GM18502 (cell line): ENCODE measurements around the gene ACY1.

Experiments used
- ATAC-seq: cut with Tn5 transposase; IDR thresholded peaks from one replicate; pipeline ENCODE4 v1.9.1; 2021; ENCODE audit warnings: mild to moderate bottlenecking; ENCODE audit not compliant: unreplicated experiment, poor library complexity

ACY1 gene

GRCh38 chr3:52002748-52003147 is 19.4 kb downstream of the ACY1 start:
- ATAC-seq = no peak

- no peak for ATAC-seq
Observed at GRCh38 chr3:52004163-52004787, 20.9 kb downstream of the ACY1 start.

- ATAC-seq = no peak
Observed at GRCh38 chr3:52004906-52005395, 21.6 kb downstream of the ACY1 start.

- no peak for ATAC-seq
Observed at GRCh38 chr3:52005571-52005986, 22.2 kb downstream of the ACY1 start.

GRCh38 chr3:52006017-52006819 is 22.9 kb downstream of the ACY1 start:
- ATAC-seq = no peak

- ATAC-seq = no peak
Observed at GRCh38 chr3:52006820-52007133, 23.4 kb downstream of the ACY1 start.

GRCh38 chr3:52007291-52007690 is 24.0 kb downstream of the ACY1 start:
- ATAC-seq = no peak

GRCh38 chr3:52010431-52010830 is 27.1 kb downstream of the ACY1 start:
- no peak for ATAC-seq

GRCh38 chr3:52012699-52013098 is 29.4 kb downstream of the ACY1 start:
- ATAC-seq = no peak

GRCh38 chr3:52013802-52014598 is 30.7 kb downstream of the ACY1 start:
- no peak for ATAC-seq

- no peak for ATAC-seq
Observed at GRCh38 chr3:52014613-52015012, 31.3 kb downstream of the ACY1 start.

GRCh38 chr3:52015438-52016228 is 32.3 kb downstream of the ACY1 start:
- ATAC-seq = no peak

- ATAC-seq = no peak
Observed at GRCh38 chr3:52017586-52017985, 34.3 kb downstream of the ACY1 start.

GRCh38 chr3:52018319-52019000 is 35.1 kb downstream of the ACY1 start:
- ATAC-seq = no peak

- ATAC-seq = no peak
Observed at GRCh38 chr3:52019352-52020080, 36.2 kb downstream of the ACY1 start.

GRCh38 chr3:52020796-52021195 is 37.5 kb downstream of the ACY1 start:
- no peak for ATAC-seq

GRCh38 chr3:52021489-52022268 is 38.3 kb downstream of the ACY1 start:
- no peak for ATAC-seq

GRCh38 chr3:52022323-52023100 is 39.2 kb downstream of the ACY1 start:
- ATAC-seq = no peak
